ENCODE measurements around the gene ZSWIM8. TPM values are rescaled to one million over a fixed set of nuclear protein-coding genes. Genes with fewer than 3 reads are reported as not detected.
A peak's percentile ranks its signal among the peaks of the same experiment; 100 is the strongest.

ZSWIM8 gene
- total RNA-seq, 1 experiment from 2014 or later: 59.1 TPM

GRCh38 chr10:73850211-73850610 is 64.8 kb downstream of the ZSWIM8 start (continued):
- no peak for TF ChIP-seq TCF7 (CRISPR knock-in tag; IDR thresholded peaks at IDR 0.05; ENCODE audit: low read depth)
- TF ChIP-seq ELF4 (CRISPR knock-in tag; IDR thresholded peaks at IDR 0.05; ENCODE audit: low read depth): no peak
- TF ChIP-seq IRF2 (CRISPR knock-in tag; IDR thresholded peaks at IDR 0.05; ENCODE audit: borderline replicate concordance, low read depth): no peak
- no peak for TF ChIP-seq NFATC4 (CRISPR knock-in tag; IDR thresholded peaks at IDR 0.05)

GRCh38 chr10:73850863-73851461 is 65.6 kb downstream of the ZSWIM8 start:
- Mint-ChIP-seq H3K9me3 (no peaks in the 10 kb centered on the region), H3K36me3 (peaks cover 33% of the 10 kb centered on the region), H3K4me1 (peaks cover 20% of the 10 kb centered on the region), H3K4me3 (no peak overlapping the region), H3K27me3 (ENCODE audit: low read depth) (no peaks in the 10 kb centered on the region), H3K27ac (peak overlapping the region; percentile 29)
- POLR2A ChIA-PET: no interaction called here
- no peak for TF ChIP-seq MLX (CRISPR knock-in tag; IDR thresholded peaks at IDR 0.05)
- TF ChIP-seq ZNF263 (CRISPR knock-in tag; IDR thresholded peaks at IDR 0.05; ENCODE audit: low read depth): peak; percentile 77; the same call in 1 of the 2 replicates
- DNase-seq (ENCODE audit: low spot score): peak; percentile 28
- CTCF ChIA-PET: interaction anchor here (0.7 to 5.2 kb wide), 5 partner anchors 11 to 90 kb away, joined by 3 to 75 read pairs (median 4); no protein-coding TSS in a partner anchor
- ATAC-seq: peak; percentile 13; the same call in 1 of the 2 replicates

Other genes starting within 250 kb of the ZSWIM8 start
- 39.8 to 43.8 TPM (median 43.3 TPM) in 3 replicates for gene USP54, start 194.3 kb upstream of the ZSWIM8 start, total RNA-seq (2021)
- 3.0 to 5.4 TPM (median 4.4 TPM) in 3 replicates for gene MYOZ1, start 144.1 kb upstream of the ZSWIM8 start, total RNA-seq (2021)
- gene SYNPO2L, start 129.6 kb upstream of the ZSWIM8 start, total RNA-seq (2021): 0.11 to 0.22 TPM (median 0.18 TPM) in 3 replicates
- gene AGAP5, start 87.5 kb upstream of the ZSWIM8 start, total RNA-seq (2021): 7.5 to 10.4 TPM (median 9.3 TPM) in 3 replicates
- 64.2 to 74.2 TPM (median 64.5 TPM) in 3 replicates for gene SEC24C, start 41.2 kb upstream of the ZSWIM8 start, total RNA-seq (2021)
- 45.9 to 47.9 TPM (median 45.9 TPM) in 3 replicates for gene CHCHD1, start 3.6 kb upstream of the ZSWIM8 start, total RNA-seq (2021)
- 26.3 to 32.3 TPM (median 31.1 TPM) in 3 replicates for gene NDST2, start 26.0 kb downstream of the ZSWIM8 start, total RNA-seq (2021)
- 34.9 to 39.9 TPM (median 34.9 TPM) in 3 replicates for gene CAMK2G, start 88.9 kb downstream of the ZSWIM8 start, total RNA-seq (2021)
- 15.0 to 18.0 TPM (median 16.2 TPM) in 3 replicates for gene PLAU, start 125.5 kb downstream of the ZSWIM8 start, total RNA-seq (2021)
- 225 to 236 TPM (median 234 TPM) in 3 replicates for gene VCL, start 212.5 kb downstream of the ZSWIM8 start, total RNA-seq (2021)

Measured in WTC11 (cell line).